Measurements from ENCODE around the gene RBM43.

DNA sequence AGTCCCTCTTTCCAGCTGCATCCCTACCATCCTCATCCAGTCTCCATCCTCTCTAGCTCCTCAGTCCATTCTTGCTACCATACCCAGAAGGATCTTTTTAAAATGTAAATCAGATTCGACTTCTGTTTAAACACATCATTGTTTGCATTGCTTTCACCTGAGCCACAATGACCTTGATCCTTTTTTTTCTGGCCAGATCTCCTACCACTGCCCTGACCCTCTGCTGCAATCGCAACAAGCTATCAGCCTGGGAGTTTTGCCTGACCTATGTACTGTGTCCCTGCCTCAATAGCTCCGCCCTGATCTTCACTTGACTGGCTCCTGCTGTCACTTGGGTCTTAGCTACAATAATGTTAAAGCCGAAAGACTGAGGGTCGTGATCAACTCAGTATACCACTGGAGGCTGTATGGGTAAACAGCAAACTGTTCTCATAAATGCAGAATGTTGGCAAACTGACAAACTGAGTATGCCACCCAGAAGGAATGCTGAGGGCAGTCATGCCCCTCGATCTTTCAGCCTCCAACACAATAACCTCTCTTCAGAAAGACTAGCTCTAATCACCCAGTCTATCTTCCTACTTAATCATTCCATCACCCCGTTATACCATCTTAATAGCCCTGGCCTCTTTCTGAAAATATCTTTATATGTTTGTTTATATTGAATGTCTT lies 2.6 kb upstream of the RBM43 start:
- TF ChIP-seq CTCF (IDR thresholded peaks at IDR 0.05 in 4 of 5, conservative IDR thresholded peaks at IDR 0.05 in 1 of 5) = no peak
- TF ChIP-seq POLR2A (IDR thresholded peaks at IDR 0.05) = no peak
